Measurements from ENCODE around the gene WWC1.
"Not testable (repeated sequence)": the region's sequence is repeated elsewhere in the genome, so short reads cannot be mapped to it uniquely, and the experiment has no call there.

WWC1 gene

GRCh38 chr5:168428552-168428951, 137.1 kb downstream of the WWC1 start:
- Mint-ChIP-seq H3K27ac (no peak overlapping the region), H3K27me3 (ENCODE audit: low read depth, poor library complexity) (no peaks in the 10 kb centered on the region), H3K36me3 (ENCODE audit: low read depth) (peaks cover 4% of the 10 kb centered on the region), H3K4me1 (peaks cover 7% of the 10 kb centered on the region), H3K9me3 (no peaks in the 10 kb centered on the region), H3K4me3 (no peak overlapping the region)
- TF ChIP-seq, protein P1, sequence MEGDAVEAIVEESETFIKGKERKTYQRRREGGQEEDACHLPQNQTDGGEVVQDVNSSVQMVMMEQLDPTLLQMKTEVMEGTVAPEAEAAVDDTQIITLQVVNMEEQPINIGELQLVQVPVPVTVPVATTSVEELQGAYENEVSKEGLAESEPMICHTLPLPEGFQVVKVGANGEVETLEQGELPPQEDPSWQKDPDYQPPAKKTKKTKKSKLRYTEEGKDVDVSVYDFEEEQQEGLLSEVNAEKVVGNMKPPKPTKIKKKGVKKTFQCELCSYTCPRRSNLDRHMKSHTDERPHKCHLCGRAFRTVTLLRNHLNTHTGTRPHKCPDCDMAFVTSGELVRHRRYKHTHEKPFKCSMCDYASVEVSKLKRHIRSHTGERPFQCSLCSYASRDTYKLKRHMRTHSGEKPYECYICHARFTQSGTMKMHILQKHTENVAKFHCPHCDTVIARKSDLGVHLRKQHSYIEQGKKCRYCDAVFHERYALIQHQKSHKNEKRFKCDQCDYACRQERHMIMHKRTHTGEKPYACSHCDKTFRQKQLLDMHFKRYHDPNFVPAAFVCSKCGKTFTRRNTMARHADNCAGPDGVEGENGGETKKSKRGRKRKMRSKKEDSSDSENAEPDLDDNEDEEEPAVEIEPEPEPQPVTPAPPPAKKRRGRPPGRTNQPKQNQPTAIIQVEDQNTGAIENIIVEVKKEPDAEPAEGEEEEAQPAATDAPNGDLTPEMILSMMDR (IDR thresholded peaks at IDR 0.05), result no peak
- DNase-seq, result no peak

DNA sequence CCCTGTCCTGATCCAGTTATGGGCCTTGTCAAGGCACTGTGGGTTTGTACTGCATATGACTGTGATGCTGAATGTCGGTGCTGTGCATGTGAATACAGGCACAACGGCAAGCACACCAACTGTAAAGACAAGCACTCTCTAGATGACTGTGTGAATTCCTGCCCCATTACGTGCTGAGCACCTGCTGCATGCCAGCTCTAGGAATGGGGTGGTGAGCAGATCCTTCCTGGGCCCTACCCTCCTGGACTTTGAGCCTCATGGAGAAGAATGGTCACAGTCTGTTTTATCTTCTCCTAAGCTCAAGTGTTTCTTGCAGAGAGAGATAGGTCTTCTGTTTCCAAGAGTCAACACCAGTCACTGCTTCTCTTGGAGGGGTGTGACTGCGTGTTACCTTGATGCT, 138.9 kb downstream of the WWC1 start:
- Mint-ChIP-seq H3K9me3 (no peaks in the 10 kb centered on the region), H3K4me3 (no peak overlapping the region), H3K36me3 (ENCODE audit: low read depth) (peaks cover 7% of the 10 kb centered on the region), H3K27me3 (ENCODE audit: low read depth, poor library complexity) (no peaks in the 10 kb centered on the region), H3K4me1 (peaks cover 23% of the 10 kb centered on the region), H3K27ac (no peak overlapping the region)
- DNase-seq, result no peak
- TF ChIP-seq, protein P1 (IDR thresholded peaks at IDR 0.05), result no peak

DNA sequence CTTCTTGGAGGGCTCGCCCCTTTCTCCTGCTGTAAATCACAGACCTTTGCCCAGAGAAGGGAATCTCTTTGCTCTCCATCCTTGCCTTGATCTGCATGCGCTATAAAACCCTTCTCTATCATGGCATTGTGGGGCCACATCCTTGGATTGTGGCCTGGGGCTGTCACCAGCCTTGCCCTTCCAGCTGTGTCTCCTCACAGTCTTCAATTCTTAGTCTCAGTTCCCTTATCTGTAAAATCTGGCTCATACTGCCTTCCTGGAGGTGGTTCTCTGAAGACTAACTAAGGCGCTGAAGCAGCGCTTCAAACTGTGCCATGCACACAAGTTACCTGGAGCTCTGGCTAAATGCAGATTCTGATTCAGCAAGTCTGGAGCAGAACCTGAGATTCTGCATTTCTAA, 141.5 kb downstream of the WWC1 start:
- DNase-seq, result no peak
- H3K27ac Mint-ChIP-seq, result no peak overlapping the region
- peaks cover 4% of the 10 kb centered on the region for H3K27me3 Mint-ChIP-seq (ENCODE audit: low read depth, poor library complexity)
- TF ChIP-seq, protein P1 (IDR thresholded peaks at IDR 0.05), result no peak
- no peak overlapping the region for H3K4me3 Mint-ChIP-seq
- H3K9me3 Mint-ChIP-seq, result no peaks in the 10 kb centered on the region
- H3K36me3 Mint-ChIP-seq (ENCODE audit: low read depth), result peaks cover 19% of the 10 kb centered on the region
- peaks cover 28% of the 10 kb centered on the region for H3K4me1 Mint-ChIP-seq

DNA sequence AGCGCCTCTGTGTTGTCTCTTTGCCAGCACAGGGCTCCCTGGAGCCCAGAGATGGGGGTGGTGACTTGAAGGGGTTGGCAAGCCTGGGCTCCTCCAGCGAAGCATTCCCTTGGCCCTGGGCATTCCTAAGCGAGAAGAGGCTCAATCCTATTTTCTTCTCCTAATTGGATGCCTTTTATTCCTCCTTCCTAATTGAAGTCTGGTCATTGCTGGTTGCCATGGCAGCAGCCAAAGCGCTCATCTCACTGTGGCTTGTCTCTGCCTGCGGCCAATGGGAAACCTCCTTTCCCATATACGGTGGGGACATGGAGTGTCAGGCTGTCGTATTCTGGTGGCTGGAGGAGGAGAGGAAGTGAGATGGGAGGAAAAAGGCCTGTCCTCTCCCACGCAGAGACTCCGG, 142.6 kb downstream of the WWC1 start:
- Mint-ChIP-seq H3K4me1 (peaks cover 28% of the 10 kb centered on the region), H3K27ac (no peak overlapping the region), H3K36me3 (ENCODE audit: low read depth) (peaks cover 17% of the 10 kb centered on the region), H3K9me3 (no peaks in the 10 kb centered on the region), H3K4me3 (no peak overlapping the region), H3K27me3 (ENCODE audit: low read depth, poor library complexity) (peaks cover 4% of the 10 kb centered on the region)
- peak; percentile 6 for DNase-seq
- TF ChIP-seq, protein P1 (IDR thresholded peaks at IDR 0.05), result no peak

DNA sequence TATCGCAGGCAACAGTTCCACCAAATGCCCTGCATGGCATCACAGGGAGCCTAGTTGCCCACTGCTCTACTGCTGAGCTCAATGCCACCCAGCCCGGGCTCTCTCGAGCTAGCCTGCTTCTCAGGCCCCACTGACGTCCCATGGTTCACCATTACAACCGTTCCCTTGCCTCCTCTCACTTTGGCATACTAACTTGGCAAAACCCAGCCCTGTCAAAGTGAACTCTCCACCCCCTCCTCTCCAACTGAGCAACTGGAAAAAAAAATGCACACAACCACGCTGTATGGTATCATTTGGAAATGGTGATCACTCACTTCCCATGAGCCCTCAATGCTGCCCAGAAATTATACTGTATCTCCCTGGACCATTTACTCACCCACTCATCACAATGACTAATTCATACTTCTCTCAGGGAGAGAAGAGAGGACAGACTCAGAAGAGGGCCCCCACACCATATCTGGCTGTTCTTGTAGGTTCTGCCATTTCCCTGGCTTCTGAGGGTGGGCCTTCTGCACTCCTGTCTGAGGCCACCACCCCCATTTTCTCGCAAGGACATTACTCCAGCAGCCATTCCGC, 143.4 kb downstream of the WWC1 start:
- Mint-ChIP-seq H3K9me3 (no peaks in the 10 kb centered on the region), H3K4me1 (peaks cover 28% of the 10 kb centered on the region), H3K27ac (no peak overlapping the region), H3K36me3 (ENCODE audit: low read depth) (peaks cover 15% of the 10 kb centered on the region), H3K27me3 (ENCODE audit: low read depth, poor library complexity) (peaks cover 4% of the 10 kb centered on the region), H3K4me3 (no peak overlapping the region)
- DNase-seq, result no peak
- TF ChIP-seq, protein P1 (IDR thresholded peaks at IDR 0.05), result no peak

DNA sequence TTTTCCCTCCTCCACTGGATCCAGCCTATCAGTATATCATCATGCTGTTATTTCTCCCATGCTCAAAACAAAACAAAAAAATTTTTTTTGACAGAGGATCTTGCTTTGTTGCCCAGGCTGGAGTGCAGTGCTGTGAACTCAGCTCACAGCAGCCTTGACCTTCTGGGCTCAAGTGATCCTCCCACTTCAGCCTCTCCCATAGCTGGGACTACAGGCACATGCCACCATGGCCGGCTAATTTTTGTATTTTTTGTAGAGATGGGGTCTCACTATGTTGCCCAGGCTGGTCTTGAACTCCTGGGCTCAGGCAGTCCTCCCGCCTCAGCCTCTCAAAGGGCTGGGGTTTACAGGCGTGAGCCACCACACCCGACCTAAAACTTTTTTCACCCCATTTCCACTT, 143.9 kb downstream of the WWC1 start:
- not testable (repeated sequence) for H3K9me3 Mint-ChIP-seq; H3K27me3 Mint-ChIP-seq (ENCODE audit: low read depth, poor library complexity); H3K4me3 Mint-ChIP-seq; DNase-seq; H3K27ac Mint-ChIP-seq
- Mint-ChIP-seq H3K4me1 (peaks cover 28% of the 10 kb centered on the region), H3K36me3 (ENCODE audit: low read depth) (peaks cover 15% of the 10 kb centered on the region)
